Measurements from ENCODE around the gene PCDHA6.
"Not testable (repeated sequence)": the region's sequence is repeated elsewhere in the genome, so short reads cannot be mapped to it uniquely, and the experiment has no call there.

GRCh38 chr5:140802381-140802780, 25.4 kb upstream of the PCDHA6 start:
- not testable (repeated sequence) for TF ChIP-seq SRF (IDR thresholded peaks at IDR 0.05; ENCODE audit: low read depth); CTCF (IDR thresholded peaks at IDR 0.05 in 2 of 3, conservative IDR thresholded peaks at IDR 0.05 in 1 of 3; ENCODE audit: borderline replicate concordance in 1 of 3, insufficient read depth in 1 of 3, low read depth in 2 of 3, low read length in 2 of 3); SIN3A (IDR thresholded peaks at IDR 0.05; ENCODE audit: low read depth); POLR2A (IDR thresholded peaks at IDR 0.05; ENCODE audit: borderline replicate concordance, extremely low read depth, insufficient read depth, insufficient read length); CEBPB (IDR thresholded peaks at IDR 0.05; ENCODE audit: low read depth); REST (IDR thresholded peaks at IDR 0.05; ENCODE audit: low read depth); EZH2phosphoT487 (IDR thresholded peaks at IDR 0.05; ENCODE audit: borderline replicate concordance); SP1 (IDR thresholded peaks at IDR 0.05; ENCODE audit: low read depth); RAD21 (IDR thresholded peaks at IDR 0.05; ENCODE audit: low read depth); ZNF274 (IDR thresholded peaks at IDR 0.05; ENCODE audit: low read depth, low read length); ZFX (IDR thresholded peaks at IDR 0.05); ELF1 (IDR thresholded peaks at IDR 0.05; ENCODE audit: borderline replicate concordance, low read depth); EZH2 (IDR thresholded peaks at IDR 0.05)
